ENCODE data around the gene UGT8. TPM values are rescaled to one million over a fixed set of nuclear protein-coding genes. Genes with fewer than 3 reads are reported as not detected.
"Not testable (repeated sequence)": the region's sequence is repeated elsewhere in the genome, so short reads cannot be mapped to it uniquely, and the experiment has no call there.

UGT8 gene
- polyA plus RNA-seq, 3 donors from 2014 or later: not detected

DNA sequence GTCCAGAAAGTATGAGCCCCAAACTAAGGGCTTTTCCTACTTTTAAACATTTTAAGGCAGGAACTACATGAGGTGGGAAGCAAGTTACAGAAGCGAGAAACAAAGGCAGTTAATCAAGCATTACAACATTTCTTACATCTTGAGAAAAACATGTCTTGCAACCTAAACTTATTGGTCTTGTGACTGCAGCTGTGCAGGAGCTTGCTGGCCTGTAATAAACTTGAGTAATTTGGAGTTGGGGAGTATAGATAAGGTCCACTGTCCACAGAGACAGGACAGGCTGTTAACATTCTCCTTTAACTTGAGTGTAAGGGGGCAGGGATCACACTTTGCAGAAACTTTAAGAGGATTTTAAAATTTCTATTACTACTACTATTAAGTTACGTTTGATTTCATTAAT is 2.7 kb upstream of the UGT8 start:
- Mint-ChIP-seq H3K27ac (no peak overlapping the region), H3K4me1 (no peaks in the 10 kb centered on the region), H3K36me3 (no peaks in the 10 kb centered on the region), H3K4me3 (no peak overlapping the region), H3K9me3 (peaks cover 0 to 8% (median under 1%) of the 10 kb centered on the region in 6 donors), H3K27me3 (ENCODE audit: low read depth in 3 of 3) (peaks cover 1 to 16% (median 7%) of the 10 kb centered on the region in 3 donors)
- DNase-seq: no peak

DNA sequence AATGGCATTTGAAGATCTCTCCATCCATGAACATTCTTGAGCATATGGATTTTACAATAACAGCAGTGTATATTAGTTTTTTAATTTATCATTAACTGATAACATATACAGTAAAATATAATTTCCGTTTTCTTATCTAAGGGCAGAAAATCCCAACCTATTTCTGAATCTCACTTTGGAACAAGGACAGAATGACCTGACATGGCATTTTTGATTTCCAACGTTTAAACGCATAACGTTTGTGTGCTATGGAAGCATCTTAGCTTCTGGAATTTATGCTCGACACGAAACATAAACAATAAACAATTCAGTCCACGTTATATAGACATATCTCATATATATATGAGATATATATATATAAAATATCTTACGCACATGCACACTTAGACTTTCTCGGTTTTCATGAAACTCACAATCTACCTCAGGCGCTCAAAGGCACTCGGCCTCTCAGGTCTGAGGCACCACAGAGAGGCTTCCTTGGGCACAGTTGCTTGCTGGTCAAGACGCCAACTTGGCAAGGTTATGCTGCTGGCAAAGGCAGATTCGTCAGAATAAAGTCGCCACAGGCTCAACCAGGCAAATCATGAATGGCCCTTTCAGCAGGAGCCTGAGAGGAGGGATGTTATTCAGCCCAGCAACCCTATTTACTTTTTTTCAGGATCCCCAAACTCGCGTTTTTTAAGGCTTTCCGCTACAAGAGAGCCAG is 1.0 kb upstream of the UGT8 start:
- Mint-ChIP-seq H3K27ac (no peak overlapping the region), H3K4me1 (no peaks in the 10 kb centered on the region), H3K9me3 (peaks cover 0 to 8% (median under 1%) of the 10 kb centered on the region in 6 donors), H3K36me3 (no peaks in the 10 kb centered on the region), H3K4me3 (peak overlapping the region in 1 of 5 donors; percentile 62), H3K27me3 (ENCODE audit: low read depth in 3 of 3) (peaks cover 1 to 16% (median 7%) of the 10 kb centered on the region in 3 donors)
- DNase-seq: no peak

DNA sequence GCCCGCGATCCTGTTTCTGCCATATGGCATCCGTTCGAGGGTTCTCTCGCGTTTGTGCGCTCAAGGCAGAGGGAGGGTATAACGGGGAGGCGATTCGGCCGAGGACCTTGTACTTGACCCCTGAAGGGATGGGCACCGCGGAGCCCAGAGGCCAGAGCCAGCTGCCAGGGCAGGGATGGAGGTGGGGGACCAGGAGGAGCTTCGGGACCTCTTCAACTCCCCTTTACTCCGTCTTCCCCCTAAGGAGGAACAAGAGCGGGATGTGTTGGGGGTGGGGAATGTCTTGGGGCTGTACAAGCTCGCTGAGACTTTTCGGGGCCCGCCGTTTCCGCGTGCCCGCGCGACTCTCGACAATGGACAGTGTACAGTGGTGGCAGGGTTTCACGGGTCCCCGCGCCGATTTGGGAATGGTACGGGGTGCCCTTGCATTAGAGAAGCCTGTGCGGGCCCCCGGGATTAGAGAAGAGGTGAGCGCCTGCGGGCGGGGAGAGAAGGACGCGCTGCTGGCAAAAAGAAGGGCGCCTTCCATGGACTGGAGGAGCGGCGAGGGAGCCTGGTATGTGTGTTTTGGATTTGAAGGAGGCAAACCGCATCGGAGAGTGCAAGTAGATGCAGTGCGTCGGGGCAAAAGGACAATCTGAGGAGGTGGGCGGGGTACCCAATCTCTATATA is 760 bp downstream of the UGT8 start:
- Mint-ChIP-seq H3K4me1 (no peaks in the 10 kb centered on the region), H3K27me3 (ENCODE audit: low read depth in 3 of 3) (peaks cover 2 to 13% (median 7%) of the 10 kb centered on the region in 3 donors), H3K4me3 (peak overlapping the region in 1 of 5 donors; percentile 39), H3K36me3 (no peaks in the 10 kb centered on the region), H3K9me3 (peaks cover 0 to 8% (median under 1%) of the 10 kb centered on the region in 6 donors), H3K27ac (no peak overlapping the region)
- no peak for DNase-seq

DNA sequence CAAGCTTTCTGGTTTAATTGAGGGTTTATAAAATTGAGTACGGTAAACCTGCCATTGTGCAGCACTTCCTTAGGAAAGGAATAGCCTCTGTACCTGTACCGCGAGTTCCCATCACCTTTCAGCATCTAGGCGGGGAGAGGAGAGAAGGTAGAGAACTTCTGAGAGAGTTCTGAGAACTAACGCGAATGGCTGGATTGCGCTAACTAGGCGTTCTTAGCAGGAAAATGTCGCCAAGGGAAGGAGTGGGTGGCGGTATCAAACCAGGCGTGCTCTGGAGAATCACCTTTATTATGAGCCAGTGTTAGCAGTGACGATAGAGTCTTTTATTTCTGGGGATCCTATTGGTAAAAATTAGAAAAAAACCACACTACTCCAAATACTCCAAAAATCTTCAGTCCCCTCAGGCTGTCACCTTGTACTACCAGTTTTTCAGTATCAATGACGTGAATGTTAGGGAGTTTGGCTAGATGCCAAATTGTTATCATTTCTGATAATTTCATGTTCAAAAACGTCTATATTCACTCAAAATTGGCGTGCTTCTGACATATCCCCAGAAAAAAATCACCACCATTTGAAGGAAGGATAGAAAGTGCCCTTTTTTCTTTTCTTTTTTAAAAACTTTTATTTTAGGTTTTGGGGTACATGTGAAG is 1.4 kb downstream of the UGT8 start:
- DNase-seq: no peak
- Mint-ChIP-seq H3K9me3 (peaks cover 0 to 8% (median under 1%) of the 10 kb centered on the region in 6 donors), H3K4me3 (peak overlapping the region in 1 of 5 donors; percentile 39), H3K27me3 (ENCODE audit: low read depth in 3 of 3) (peaks cover 2 to 13% (median 7%) of the 10 kb centered on the region in 3 donors), H3K27ac (no peak overlapping the region), H3K36me3 (no peaks in the 10 kb centered on the region), H3K4me1 (no peaks in the 10 kb centered on the region)

DNA sequence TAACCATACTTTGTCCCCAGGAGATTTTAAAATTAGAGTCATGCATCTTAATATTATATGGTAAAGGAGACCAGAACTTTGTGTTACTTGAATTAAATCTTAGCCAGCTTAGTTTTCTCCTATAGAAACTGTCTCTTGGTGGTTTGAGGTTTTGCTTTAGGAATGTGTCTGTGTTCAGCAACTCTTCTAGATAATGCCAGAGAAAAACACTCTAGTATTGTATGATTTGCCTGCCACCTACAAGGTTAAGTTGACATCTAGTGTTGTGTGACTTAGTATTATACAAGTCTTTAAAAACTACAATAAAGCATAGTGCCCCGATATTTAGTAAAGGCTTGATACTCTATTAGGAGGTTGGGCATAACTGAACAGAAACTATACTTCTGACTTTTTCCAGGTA is 2.1 kb downstream of the UGT8 start:
- Mint-ChIP-seq H3K36me3 (no peaks in the 10 kb centered on the region), H3K4me3 (no peak overlapping the region), H3K9me3 (peaks cover 0 to 6% (median under 1%) of the 10 kb centered on the region in 6 donors), H3K4me1 (no peaks in the 10 kb centered on the region), H3K27ac (no peak overlapping the region), H3K27me3 (ENCODE audit: low read depth in 3 of 3) (peaks cover 2 to 13% (median 7%) of the 10 kb centered on the region in 3 donors)
- DNase-seq: no peak

DNA sequence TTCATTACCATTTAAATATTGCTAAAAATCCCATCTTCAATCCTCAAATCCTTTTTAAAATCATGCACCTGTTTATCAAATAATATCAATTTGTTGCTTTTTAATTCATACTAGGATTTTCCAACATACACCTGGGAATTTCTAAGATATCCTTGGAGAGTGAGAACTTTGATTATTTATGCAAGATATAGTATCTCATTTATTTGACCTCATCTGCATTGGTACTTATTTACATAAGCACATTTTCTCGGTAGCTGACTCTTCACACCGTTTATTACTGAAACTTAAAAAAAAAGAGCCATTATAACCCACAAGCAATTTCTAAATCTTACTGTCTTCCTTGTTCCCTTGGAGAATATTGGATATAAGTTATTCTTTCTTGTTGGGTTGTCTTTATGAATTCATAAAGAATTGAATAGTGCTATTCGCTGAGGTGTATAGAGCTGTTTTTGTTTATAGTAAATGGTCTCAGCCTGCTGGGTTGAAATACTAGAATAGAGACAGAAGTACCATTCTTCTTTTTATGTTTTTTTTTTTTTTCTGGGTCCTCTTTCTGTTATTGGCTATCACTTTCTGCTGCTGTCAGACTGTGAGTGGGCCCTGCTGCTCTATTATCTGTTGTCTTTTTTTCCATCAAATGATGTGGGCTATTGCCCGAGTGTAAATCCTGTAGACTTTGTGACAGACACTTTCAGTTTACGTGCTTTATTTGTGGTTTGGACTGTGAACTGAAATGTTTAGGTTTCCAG is 2.9 kb downstream of the UGT8 start:
- H3K4me3 Mint-ChIP-seq: no peak overlapping the region
- no peak for DNase-seq

DNA sequence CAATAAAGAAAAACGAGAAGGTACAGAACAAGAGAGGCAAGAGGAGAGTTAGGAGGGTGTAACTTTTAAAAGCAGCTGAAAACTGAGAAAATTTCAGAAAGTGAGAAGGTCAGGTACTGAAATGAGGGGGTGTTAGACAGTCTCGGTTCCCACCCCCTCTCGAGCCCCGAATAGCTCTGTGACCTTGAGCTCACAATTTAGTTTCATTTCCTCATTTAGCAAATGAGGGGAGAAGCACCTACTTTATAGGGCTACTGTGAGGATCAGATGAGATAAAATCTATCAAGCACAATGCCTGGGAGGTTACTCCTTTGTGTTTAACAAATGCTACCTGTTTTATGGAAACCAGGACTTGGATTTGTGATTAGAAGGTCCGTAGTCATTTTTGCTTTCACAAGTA is 4.9 kb downstream of the UGT8 start:
- H3K27me3 Mint-ChIP-seq (ENCODE audit: low read depth in 3 of 3): peaks cover 2 to 11% (median 5%) of the 10 kb centered on the region in 3 donors
- no peak overlapping the region for H3K27ac Mint-ChIP-seq
- peaks cover 0 to 4% (median 0%) of the 10 kb centered on the region in 6 donors for H3K9me3 Mint-ChIP-seq
- no peak for DNase-seq
- H3K36me3 Mint-ChIP-seq: no peaks in the 10 kb centered on the region
- no peaks in the 10 kb centered on the region for H3K4me1 Mint-ChIP-seq
- H3K4me3 Mint-ChIP-seq: no peak overlapping the region

More for the DNA sequence above, 2.9 kb downstream of the UGT8 start:
- peaks cover 0 to 4% (median under 1%) of the 10 kb centered on the region in 6 donors for H3K9me3 Mint-ChIP-seq
- H3K27ac Mint-ChIP-seq: no peak overlapping the region
- H3K4me1 Mint-ChIP-seq: no peaks in the 10 kb centered on the region
- no peaks in the 10 kb centered on the region for H3K36me3 Mint-ChIP-seq
- H3K27me3 Mint-ChIP-seq (ENCODE audit: low read depth in 3 of 3): peaks cover 2 to 13% (median 5%) of the 10 kb centered on the region in 3 donors

DNA sequence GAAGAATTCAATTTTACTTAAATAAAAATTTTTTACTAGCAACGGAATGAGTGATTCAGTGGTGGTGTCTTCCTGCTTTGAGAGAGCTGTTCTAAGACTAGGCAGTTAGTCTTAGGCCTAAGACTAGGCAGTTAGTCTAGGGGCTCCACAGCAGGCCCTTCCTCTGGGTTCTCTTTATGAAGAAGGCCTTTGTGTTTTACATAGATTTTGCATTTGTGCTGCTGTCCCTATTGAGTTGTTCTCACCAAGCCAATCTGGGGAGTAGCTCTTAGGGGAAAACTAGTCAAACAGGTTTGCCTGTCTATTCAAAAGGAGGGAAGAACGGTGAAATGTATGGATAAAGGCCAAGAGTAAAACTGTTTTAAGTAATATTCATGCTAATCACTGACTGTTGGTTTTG is 7.6 kb downstream of the UGT8 start:
- H3K4me3 Mint-ChIP-seq: no peak overlapping the region
- H3K9me3 Mint-ChIP-seq: no peaks in the 10 kb centered on the region
- H3K36me3 Mint-ChIP-seq: no peaks in the 10 kb centered on the region
- no peak for DNase-seq
- H3K27ac Mint-ChIP-seq: no peak overlapping the region
- no peaks in the 10 kb centered on the region for H3K4me1 Mint-ChIP-seq
- peaks cover 0 to 2% (median 0%) of the 10 kb centered on the region in 3 donors for H3K27me3 Mint-ChIP-seq (ENCODE audit: low read depth in 3 of 3)

DNA sequence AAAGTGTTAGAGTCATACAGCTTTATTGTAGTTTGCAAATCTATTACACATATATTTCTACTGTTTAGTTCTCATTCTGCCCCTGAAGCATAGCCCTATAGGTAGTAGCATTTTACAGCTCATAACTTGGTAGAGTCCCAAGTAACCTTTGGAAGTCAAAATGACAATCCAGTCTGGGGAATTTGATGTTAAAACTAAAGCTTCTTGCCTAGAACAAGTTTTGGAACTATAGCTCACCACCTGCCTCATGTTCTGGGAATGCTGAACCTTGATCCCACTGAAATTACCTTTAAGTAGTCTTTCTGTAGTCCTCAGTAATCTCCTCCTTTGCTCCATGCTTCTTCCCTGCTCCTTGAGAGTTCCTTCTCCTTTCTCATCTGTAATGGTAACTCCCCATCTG is 8.4 kb downstream of the UGT8 start:
- Mint-ChIP-seq H3K4me3 (no peak overlapping the region), H3K27me3 (ENCODE audit: low read depth in 3 of 3) (peaks cover 0 to 2% (median 0%) of the 10 kb centered on the region in 3 donors), H3K4me1 (no peaks in the 10 kb centered on the region), H3K27ac (no peak overlapping the region), H3K36me3 (no peaks in the 10 kb centered on the region), H3K9me3 (no peaks in the 10 kb centered on the region)
- no peak for DNase-seq

DNA sequence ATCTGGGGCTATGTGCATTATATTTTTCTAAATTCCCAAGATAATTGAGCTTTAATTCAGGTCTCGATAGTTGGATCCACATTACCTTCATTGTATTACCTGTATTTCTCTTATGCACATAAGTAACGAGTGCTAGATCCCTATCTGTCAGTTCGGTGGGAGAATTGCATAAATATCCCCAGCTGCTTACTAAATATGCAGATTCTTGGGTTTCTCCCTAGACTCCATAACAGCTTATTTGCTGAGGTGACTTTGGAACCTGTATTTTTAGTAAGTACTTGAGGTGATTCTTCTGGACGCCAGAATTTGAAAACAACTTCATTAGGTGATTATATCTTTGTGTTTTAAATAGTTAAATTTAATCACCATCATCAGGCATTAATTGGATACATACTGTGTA is 15.0 kb downstream of the UGT8 start:
- Mint-ChIP-seq H3K27ac (no peak overlapping the region), H3K4me3 (no peak overlapping the region), H3K36me3 (no peaks in the 10 kb centered on the region), H3K9me3 (no peaks in the 10 kb centered on the region), H3K27me3 (ENCODE audit: low read depth in 3 of 3) (no peaks in the 10 kb centered on the region), H3K4me1 (no peaks in the 10 kb centered on the region)
- no peak for DNase-seq

DNA sequence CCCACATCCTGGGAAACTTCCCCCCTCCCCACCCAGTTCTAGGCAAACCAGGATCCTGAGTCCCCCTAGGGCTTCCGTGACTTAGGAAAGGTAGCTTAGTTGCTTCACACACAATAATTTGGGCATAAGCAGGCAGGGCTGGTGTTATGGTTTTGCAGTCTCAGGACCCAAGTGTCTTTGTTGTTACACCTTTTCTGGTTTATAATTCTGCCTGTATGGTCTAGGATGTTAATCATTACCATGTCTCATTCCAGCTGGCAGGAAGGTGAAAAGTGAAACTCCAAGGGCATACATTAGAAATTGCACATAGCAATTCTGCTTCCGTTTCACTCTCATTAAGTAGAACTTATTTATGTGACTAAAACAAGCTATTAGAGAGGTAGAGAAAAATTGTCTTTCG is 16.8 kb downstream of the UGT8 start:
- Mint-ChIP-seq H3K4me3 (no peak overlapping the region), H3K36me3 (no peaks in the 10 kb centered on the region), H3K27ac (no peak overlapping the region), H3K27me3 (ENCODE audit: low read depth in 3 of 3) (no peaks in the 10 kb centered on the region), H3K9me3 (no peaks in the 10 kb centered on the region), H3K4me1 (no peaks in the 10 kb centered on the region)
- DNase-seq: no peak

DNA sequence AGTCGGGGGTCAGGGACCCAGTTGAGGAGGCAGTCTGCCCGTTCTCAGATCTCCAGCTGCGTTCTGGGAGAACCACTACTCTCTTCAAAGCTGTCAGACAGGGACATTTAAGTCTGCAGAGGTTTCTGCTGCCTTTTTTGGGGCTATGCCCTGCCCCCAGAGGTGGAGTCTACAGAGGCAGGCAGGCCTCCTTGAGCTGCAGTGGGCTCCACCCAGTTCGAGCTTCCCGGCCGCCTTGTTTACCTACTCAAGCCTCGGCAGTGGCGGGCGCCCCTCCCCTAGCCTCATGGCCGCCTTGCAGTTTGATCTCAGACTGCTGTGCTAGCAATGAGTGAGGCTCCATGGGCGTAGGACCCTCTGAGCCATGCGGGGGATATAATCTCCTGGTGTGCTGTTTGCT is 17.4 kb downstream of the UGT8 start:
- not testable (repeated sequence) for H3K4me3 Mint-ChIP-seq; H3K27me3 Mint-ChIP-seq (ENCODE audit: low read depth in 3 of 3); H3K4me1 Mint-ChIP-seq; H3K9me3 Mint-ChIP-seq; H3K36me3 Mint-ChIP-seq; DNase-seq; H3K27ac Mint-ChIP-seq

DNA sequence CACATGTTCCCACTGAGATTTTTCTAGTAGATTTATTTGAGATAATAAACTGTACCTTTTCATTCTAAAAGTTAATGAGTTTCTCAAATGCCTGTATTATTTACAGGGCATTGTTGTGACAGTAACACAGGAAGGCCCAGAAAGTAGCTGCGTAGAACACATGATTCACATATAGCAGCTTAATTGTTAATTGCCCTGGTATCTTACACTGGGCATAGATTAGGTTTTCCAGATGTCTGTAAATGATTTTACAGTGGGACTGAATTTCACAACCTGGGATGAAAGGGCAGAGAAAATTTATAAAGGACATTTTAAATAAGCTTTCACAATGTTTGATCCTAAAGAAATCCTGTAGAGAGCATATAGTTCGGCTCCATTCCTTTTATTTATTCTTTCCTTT is 27.6 kb downstream of the UGT8 start:
- peaks cover 0 to 4% (median 0%) of the 10 kb centered on the region in 6 donors for H3K9me3 Mint-ChIP-seq
- no peaks in the 10 kb centered on the region for H3K36me3 Mint-ChIP-seq
- no peak overlapping the region for H3K27ac Mint-ChIP-seq
- no peaks in the 10 kb centered on the region for H3K4me1 Mint-ChIP-seq
- H3K4me3 Mint-ChIP-seq: no peak overlapping the region
- no peaks in the 10 kb centered on the region for H3K27me3 Mint-ChIP-seq (ENCODE audit: low read depth in 3 of 3)
- no peak for DNase-seq
